ENCODE measurements around the gene GPR135. TPM values are rescaled to one million over a fixed set of nuclear protein-coding genes. Genes with fewer than 3 reads are reported as not detected.

The GPR135 gene
- total RNA-seq, 1 experiment from 2014 or later: 2.3 TPM

GRCh38 chr14:59481871-59482540 lies 16.8 kb upstream of the GPR135 start:
- CTCF ChIA-PET: no interaction called here
- H3K4me3 ChIP-seq (ENCODE audit: low read depth, low read length, poor library complexity, severe bottlenecking): peak overlapping the region; percentile 84
- POLR2A ChIA-PET (ENCODE audit: low non-redundant PET): no interaction called here

GRCh38 chr14:59481407-59481806 lies 16.2 kb upstream of the GPR135 start:
- no TSS peak for BruUV-seq (replicated peaks)
- peaks cover 20% of the 10 kb centered on the region for H3K4me1 ChIP-seq (ENCODE audit: insufficient read depth, low read length, poor library complexity, severe bottlenecking)
- no peak for DNase-seq (ENCODE audit: low spot score)
- intact Hi-C loops (cut with micrococcal nuclease; ENCODE audit: unreplicated experiment): no loop called here
- H3K36me3 ChIP-seq (ENCODE audit: insufficient read depth, low read length, poor library complexity, severe bottlenecking): peaks cover 24% of the 10 kb centered on the region
- no peak overlapping the region for H3K27ac ChIP-seq (ENCODE audit: low read depth, low read length, poor library complexity, severe bottlenecking)
- H3K4me3 ChIP-seq (ENCODE audit: low read depth, low read length, poor library complexity, severe bottlenecking): peak overlapping the region; percentile 84
- no peaks in the 10 kb centered on the region for H3K27me3 ChIP-seq (replicated peaks; ENCODE audit: insufficient read depth, low read depth, low read length, poor library complexity)
- no peaks in the 10 kb centered on the region for H3K9me3 ChIP-seq (ENCODE audit: low read depth, low read length, poor library complexity, severe bottlenecking)
- ChIA-PET CTCF (no interaction called here), POLR2A (ENCODE audit: low non-redundant PET) (no interaction called here)
- no peak for TF ChIP-seq CTCF (conservative IDR thresholded peaks at IDR 0.05; ENCODE audit: low read depth, low read length)
- no peak for TF ChIP-seq EZH2 (IDR thresholded peaks at IDR 0.05; ENCODE audit: borderline replicate concordance, low read depth, low read length, poor library complexity, severe bottlenecking)

More at GRCh38 chr14:59481871-59482540, 16.8 kb upstream of the GPR135 start:
- TF ChIP-seq CTCF (conservative IDR thresholded peaks at IDR 0.05; ENCODE audit: low read depth, low read length) (no peak), EZH2 (IDR thresholded peaks at IDR 0.05; ENCODE audit: borderline replicate concordance, low read depth, low read length, poor library complexity, severe bottlenecking) (no peak)
- DNase-seq (ENCODE audit: low spot score): no peak
- Histone ChIP-seq H3K27me3 (replicated peaks; ENCODE audit: insufficient read depth, low read depth, low read length, poor library complexity) (no peaks in the 10 kb centered on the region), H3K36me3 (ENCODE audit: insufficient read depth, low read length, poor library complexity, severe bottlenecking) (peaks cover 19% of the 10 kb centered on the region), H3K4me1 (ENCODE audit: insufficient read depth, low read length, poor library complexity, severe bottlenecking) (peaks cover 20% of the 10 kb centered on the region), H3K27ac (ENCODE audit: low read depth, low read length, poor library complexity, severe bottlenecking) (peak overlapping the region; percentile 92), H3K9me3 (ENCODE audit: low read depth, low read length, poor library complexity, severe bottlenecking) (no peaks in the 10 kb centered on the region)
- intact Hi-C loops (cut with micrococcal nuclease; ENCODE audit: unreplicated experiment): no loop called here
- no TSS peak for BruUV-seq (replicated peaks)

- no peaks in the 10 kb centered on the region for H3K9me3 ChIP-seq (ENCODE audit: low read depth, low read length, poor library complexity, severe bottlenecking)
- no peak overlapping the region for H3K4me3 ChIP-seq (ENCODE audit: low read depth, low read length, poor library complexity, severe bottlenecking)
- H3K36me3 ChIP-seq (ENCODE audit: insufficient read depth, low read length, poor library complexity, severe bottlenecking): peaks cover 37% of the 10 kb centered on the region
- no peak overlapping the region for H3K27ac ChIP-seq (ENCODE audit: low read depth, low read length, poor library complexity, severe bottlenecking)
- TF ChIP-seq CTCF (conservative IDR thresholded peaks at IDR 0.05; ENCODE audit: low read depth, low read length) (no peak), EZH2 (IDR thresholded peaks at IDR 0.05; ENCODE audit: borderline replicate concordance, low read depth, low read length, poor library complexity, severe bottlenecking) (no peak)
- H3K4me1 ChIP-seq (ENCODE audit: insufficient read depth, low read length, poor library complexity, severe bottlenecking): peaks cover 20% of the 10 kb centered on the region
- POLR2A ChIA-PET (ENCODE audit: low non-redundant PET): no interaction called here
- no peaks in the 10 kb centered on the region for H3K27me3 ChIP-seq (replicated peaks; ENCODE audit: insufficient read depth, low read depth, low read length, poor library complexity)
- BruUV-seq (replicated peaks): no TSS peak
- no peak for DNase-seq (ENCODE audit: low spot score)
- CTCF ChIA-PET: no interaction called here
- intact Hi-C loops (cut with micrococcal nuclease; ENCODE audit: unreplicated experiment): no loop called here
Observed at GRCh38 chr14:59480166-59480565, 15.0 kb upstream of the GPR135 start.

Measured in A673 (cell line).